KMS-11 (cell line): Measurements from ENCODE around the gene TADA3.

ENCODE experiments used
- H2AFZ ChIP-seq: fragments of 200-600 bp; sonication (generic); 2 replicates; pipeline ENCODE4 v1.6.1; 2016; ENCODE audit warnings: antibody characterized with exemption, mixed run types, low read depth
- H3K27ac ChIP-seq: fragments of 200-600 bp; sonication (generic); 2 replicates; pipeline ENCODE4 v1.6.1; 2016; ENCODE audit warnings: mild to moderate bottlenecking, mixed run types
- H3K27me3 ChIP-seq: fragments of 200-600 bp; sonication (generic); 2 replicates; pipeline ENCODE4 v1.6.1; 2017; ENCODE audit warnings: mild to moderate bottlenecking, low read depth, mixed run types, moderate library complexity; ENCODE audit not compliant: insufficient read depth
- H3K36me3 ChIP-seq: fragments of 200-600 bp; sonication (generic); 2 replicates; pipeline ENCODE4 v1.6.1; 2017; ENCODE audit warnings: mild to moderate bottlenecking, mixed run types; ENCODE audit not compliant: insufficient read depth
- H3K4me1 ChIP-seq: fragments of 200-600 bp; sonication (generic); 2 replicates; pipeline ENCODE4 v1.6.1; 2016; ENCODE audit warnings: mild to moderate bottlenecking, low read depth, mixed run types; ENCODE audit not compliant: poor library complexity, severe bottlenecking
- H3K4me2 ChIP-seq: fragments of 200-600 bp; sonication (generic); 2 replicates; pipeline ENCODE4 v1.7.0; 2016; ENCODE audit warnings: mild to moderate bottlenecking, mixed run types
- H3K4me3 ChIP-seq: fragments of 200-600 bp; sonication (generic); IDR thresholded peaks from 2 replicates; pipeline ENCODE4 v1.6.1; 2017; ENCODE audit warnings: low read depth, low read length, mixed read lengths; ENCODE audit not compliant: insufficient read depth
- H3K79me2 ChIP-seq: fragments of 200-600 bp; sonication (generic); 2 replicates; pipeline ENCODE4 v1.6.1; 2016; ENCODE audit warnings: low read depth, mixed run types; ENCODE audit not compliant: insufficient read depth
- H3K9ac ChIP-seq: fragments of 200-600 bp; sonication (generic); 2 replicates; pipeline ENCODE4 v1.6.1; 2016; ENCODE audit warnings: mild to moderate bottlenecking, mixed run types
- H4K20me1 ChIP-seq: fragments of 200-600 bp; sonication (generic); 2 replicates; pipeline ENCODE4 v1.6.1; 2016; ENCODE audit warnings: mild to moderate bottlenecking, mixed run types; ENCODE audit not compliant: insufficient read depth
- TF ChIP-seq, protein P1 (sequence below): fragments of 200-600 bp; sonication (generic); conservative IDR thresholded peaks from 2 replicates; pipeline ENCODE4 v1.6.1; 2017; ENCODE audit warnings: low read depth, mild to moderate bottlenecking, antibody characterized with exemption, low read length, moderate library complexity, mixed read lengths

The TADA3 gene

DNA sequence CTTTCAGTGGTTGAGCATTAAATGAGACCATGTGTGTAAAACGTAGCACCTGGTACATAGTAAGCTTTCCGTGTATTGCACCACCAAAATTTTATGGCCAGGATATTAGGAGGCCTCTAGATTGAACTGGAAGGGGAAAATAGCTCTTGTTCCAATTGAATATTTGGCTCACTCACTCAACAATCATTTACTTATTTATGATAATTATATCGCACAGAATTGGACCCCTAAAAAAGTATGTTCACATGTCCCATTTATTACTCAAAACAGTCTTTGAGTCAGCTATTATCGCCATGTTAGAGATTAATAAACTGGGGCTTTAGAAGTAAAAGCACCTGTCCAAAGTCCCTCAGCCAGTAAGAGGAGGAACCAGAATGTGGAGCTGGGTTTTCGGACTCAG is 12.7 kb upstream of the TADA3 start:
- no peak overlapping the region for H2AFZ ChIP-seq
- no peak overlapping the region for H3K4me2 ChIP-seq
- H3K9ac ChIP-seq: no peak overlapping the region
- H3K4me1 ChIP-seq: peaks cover 11% of the 10 kb centered on the region
- no peaks in the 10 kb centered on the region for H3K27me3 ChIP-seq
- H3K4me3 ChIP-seq: no peak overlapping the region
- H3K36me3 ChIP-seq: no peaks in the 10 kb centered on the region; the same call in 1 of the 2 replicates
- H3K79me2 ChIP-seq: no peaks in the 10 kb centered on the region
- H3K27ac ChIP-seq: no peak overlapping the region
- TF ChIP-seq, protein P1, sequence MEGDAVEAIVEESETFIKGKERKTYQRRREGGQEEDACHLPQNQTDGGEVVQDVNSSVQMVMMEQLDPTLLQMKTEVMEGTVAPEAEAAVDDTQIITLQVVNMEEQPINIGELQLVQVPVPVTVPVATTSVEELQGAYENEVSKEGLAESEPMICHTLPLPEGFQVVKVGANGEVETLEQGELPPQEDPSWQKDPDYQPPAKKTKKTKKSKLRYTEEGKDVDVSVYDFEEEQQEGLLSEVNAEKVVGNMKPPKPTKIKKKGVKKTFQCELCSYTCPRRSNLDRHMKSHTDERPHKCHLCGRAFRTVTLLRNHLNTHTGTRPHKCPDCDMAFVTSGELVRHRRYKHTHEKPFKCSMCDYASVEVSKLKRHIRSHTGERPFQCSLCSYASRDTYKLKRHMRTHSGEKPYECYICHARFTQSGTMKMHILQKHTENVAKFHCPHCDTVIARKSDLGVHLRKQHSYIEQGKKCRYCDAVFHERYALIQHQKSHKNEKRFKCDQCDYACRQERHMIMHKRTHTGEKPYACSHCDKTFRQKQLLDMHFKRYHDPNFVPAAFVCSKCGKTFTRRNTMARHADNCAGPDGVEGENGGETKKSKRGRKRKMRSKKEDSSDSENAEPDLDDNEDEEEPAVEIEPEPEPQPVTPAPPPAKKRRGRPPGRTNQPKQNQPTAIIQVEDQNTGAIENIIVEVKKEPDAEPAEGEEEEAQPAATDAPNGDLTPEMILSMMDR: no peak
- H4K20me1 ChIP-seq: no peaks in the 10 kb centered on the region

DNA sequence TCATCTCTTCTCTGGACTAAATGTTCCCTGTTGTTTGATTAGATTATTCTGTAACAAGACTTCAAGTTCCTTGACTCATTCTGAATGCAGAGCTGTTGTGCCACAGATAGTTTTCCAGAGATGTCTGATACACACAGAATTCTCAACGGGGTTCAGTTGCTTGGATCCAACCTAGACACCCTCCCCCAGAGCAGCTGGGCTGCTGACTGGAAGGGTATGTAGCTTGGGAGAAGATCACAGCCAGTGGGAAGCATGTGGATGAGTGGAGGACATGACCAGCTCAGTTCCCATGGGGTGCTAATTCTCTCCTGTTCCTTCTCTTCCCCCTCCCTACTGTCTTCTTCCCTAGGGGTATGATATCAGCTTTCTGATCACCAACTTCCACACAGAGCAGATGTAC is 11.2 kb upstream of the TADA3 start:
- H3K36me3 ChIP-seq: no peaks in the 10 kb centered on the region; the same call in 1 of the 2 replicates
- TF ChIP-seq, protein P1: no peak
- peaks cover 2% of the 10 kb centered on the region for H3K4me1 ChIP-seq
- H3K4me2 ChIP-seq: no peak overlapping the region
- H2AFZ ChIP-seq: no peak overlapping the region
- no peak overlapping the region for H3K27ac ChIP-seq
- H3K27me3 ChIP-seq: no peaks in the 10 kb centered on the region
- no peak overlapping the region for H3K9ac ChIP-seq
- H3K79me2 ChIP-seq: no peaks in the 10 kb centered on the region
- H3K4me3 ChIP-seq: no peak overlapping the region
- H4K20me1 ChIP-seq: no peaks in the 10 kb centered on the region

DNA sequence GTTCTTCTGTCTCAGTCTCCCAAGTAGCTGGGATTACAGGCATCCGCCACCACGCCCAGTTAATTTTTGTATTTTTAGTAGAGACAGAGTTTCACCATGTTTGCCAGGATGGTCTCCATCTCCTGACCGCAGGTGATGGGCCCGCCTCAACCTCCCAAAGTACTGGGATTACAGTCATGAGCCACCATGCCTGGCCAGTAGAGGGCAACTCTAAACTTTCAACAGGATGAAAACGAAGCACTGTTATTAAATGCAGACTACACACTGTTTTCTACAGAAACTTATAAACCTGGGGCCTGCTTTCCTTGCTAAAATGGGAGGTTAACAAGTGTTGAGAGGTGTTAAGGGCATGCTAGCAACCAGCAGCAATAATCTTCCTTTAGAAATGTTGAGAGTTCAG is 8.3 kb upstream of the TADA3 start:
- H3K36me3 ChIP-seq: no peaks in the 10 kb centered on the region; the same call in 1 of the 2 replicates
- no peaks in the 10 kb centered on the region for H3K4me1 ChIP-seq
- H3K79me2 ChIP-seq: peaks cover 4% of the 10 kb centered on the region; the same call in 1 of the 2 replicates
- H3K4me2 ChIP-seq: no peak overlapping the region
- H3K4me3 ChIP-seq: no peak overlapping the region
- no peak overlapping the region for H3K9ac ChIP-seq
- no peak overlapping the region for H2AFZ ChIP-seq
- no peak overlapping the region for H3K27ac ChIP-seq
- H4K20me1 ChIP-seq: no peaks in the 10 kb centered on the region
- TF ChIP-seq, protein P1: peak; percentile 25; the same call in 1 of the 2 replicates
- no peaks in the 10 kb centered on the region for H3K27me3 ChIP-seq

DNA sequence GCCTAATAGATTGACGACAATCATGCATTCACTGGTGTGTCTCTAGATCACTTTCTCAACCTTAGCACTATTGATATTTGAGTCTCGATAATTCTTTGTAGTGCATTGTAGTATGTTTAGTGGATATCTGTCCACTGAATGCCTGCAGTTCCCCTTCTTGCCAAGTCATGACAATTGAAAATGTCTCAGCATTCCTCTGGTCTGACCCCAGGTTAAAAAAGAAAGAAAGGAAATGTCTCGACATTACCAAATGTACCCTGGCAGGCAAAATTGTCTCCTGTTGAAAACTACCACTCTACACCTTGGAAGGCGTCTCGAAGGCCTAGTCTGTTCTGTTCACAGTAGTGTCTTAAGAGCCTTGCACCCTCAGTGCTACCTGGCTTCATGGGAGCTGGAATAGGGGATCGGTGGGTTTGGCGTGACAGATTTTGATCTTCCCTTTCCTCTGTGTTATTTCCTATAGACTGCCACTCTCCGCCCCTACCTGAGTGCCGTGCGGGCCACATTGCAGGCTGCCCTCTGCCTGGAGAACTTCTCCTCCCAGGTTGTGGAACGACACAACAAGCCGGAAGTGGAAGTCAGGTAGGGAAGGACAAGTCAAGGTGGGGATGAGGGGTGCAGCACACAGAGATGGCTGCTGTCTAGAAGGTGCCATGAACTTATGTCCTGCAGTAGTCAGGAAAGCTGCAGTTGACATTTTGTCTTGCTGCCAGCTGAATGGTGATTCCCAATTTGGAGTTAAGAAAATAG is 5.1 kb upstream of the TADA3 start:
- no peaks in the 10 kb centered on the region for H4K20me1 ChIP-seq
- H2AFZ ChIP-seq: no peak overlapping the region
- no peak overlapping the region for H3K4me2 ChIP-seq
- peaks cover 30% of the 10 kb centered on the region for H3K79me2 ChIP-seq
- H3K27ac ChIP-seq: no peak overlapping the region
- H3K36me3 ChIP-seq: no peaks in the 10 kb centered on the region; the same call in 1 of the 2 replicates
- peaks cover 3% of the 10 kb centered on the region for H3K4me1 ChIP-seq
- no peak overlapping the region for H3K9ac ChIP-seq
- TF ChIP-seq, protein P1: no peak
- no peak overlapping the region for H3K4me3 ChIP-seq
- no peaks in the 10 kb centered on the region for H3K27me3 ChIP-seq
